ENCODE results near the gene NTRK1.

Gene NTRK1

GRCh38 chr1:156857532-156857931, 3.1 kb upstream of the NTRK1 start:
- DNase-seq (ENCODE audit: low spot score) = no peak

GRCh38 chr1:156858555-156858956, 2.1 kb upstream of the NTRK1 start:
- no peak for DNase-seq (ENCODE audit: low spot score)

- DNase-seq (ENCODE audit: low spot score) = no peak
These were observed 1.6 kb upstream of the NTRK1 start, which contains the start of gene INSRR for GRCh38 chr1:156858959-156859522. Gene INSRR, minus strand, starts transcription at chr1:156859117. Its CDS starts 496 bp downstream, at chr1:156858621.

GRCh38 chr1:156859523-156860112, 1.0 kb upstream of the NTRK1 start:
- peak; percentile 28 for DNase-seq (ENCODE audit: low spot score)

- DNase-seq (ENCODE audit: low spot score) = peak; percentile 53
These were observed 495 bp upstream of the NTRK1 start for GRCh38 chr1:156860113-156860627.

- DNase-seq (ENCODE audit: low spot score) = no peak
These were observed 1.9 kb downstream of the NTRK1 start for GRCh38 chr1:156862584-156862983.

- no peak for DNase-seq (ENCODE audit: low spot score)
These were observed 2.4 kb downstream of the NTRK1 start for GRCh38 chr1:156862997-156863599.

- DNase-seq (ENCODE audit: low spot score) = no peak
These were observed 3.0 kb downstream of the NTRK1 start for GRCh38 chr1:156863631-156864030.

- no peak for DNase-seq (ENCODE audit: low spot score)
These were observed 4.1 kb downstream of the NTRK1 start for GRCh38 chr1:156864796-156865195.

GRCh38 chr1:156865258-156865657, 4.6 kb downstream of the NTRK1 start:
- no peak for DNase-seq (ENCODE audit: low spot score)

- DNase-seq (ENCODE audit: low spot score) = no peak
These were observed 5.2 kb downstream of the NTRK1 start for GRCh38 chr1:156865865-156866248.

- DNase-seq (ENCODE audit: low spot score) = no peak
These were observed 5.7 kb downstream of the NTRK1 start for GRCh38 chr1:156866249-156866909.

- no peak for DNase-seq (ENCODE audit: low spot score)
These were observed 7.7 kb downstream of the NTRK1 start for GRCh38 chr1:156868341-156868740.

GRCh38 chr1:156869455-156869854, 8.8 kb downstream of the NTRK1 start:
- DNase-seq (ENCODE audit: low spot score) = no peak

- no peak for DNase-seq (ENCODE audit: low spot score)
These were observed 13.0 kb downstream of the NTRK1 start for GRCh38 chr1:156873659-156874058.

GRCh38 chr1:156874142-156874541, 13.5 kb downstream of the NTRK1 start:
- DNase-seq (ENCODE audit: low spot score) = no peak

GRCh38 chr1:156874572-156875340, 14.1 kb downstream of the NTRK1 start:
- no peak for DNase-seq (ENCODE audit: low spot score)

GRCh38 chr1:156875341-156875615, 14.6 kb downstream of the NTRK1 start:
- no peak for DNase-seq (ENCODE audit: low spot score)

GRCh38 chr1:156876281-156876680, 15.6 kb downstream of the NTRK1 start:
- no peak for DNase-seq (ENCODE audit: low spot score)

- no peak for DNase-seq (ENCODE audit: low spot score)
These were observed 16.9 kb downstream of the NTRK1 start for GRCh38 chr1:156877433-156878170.

- DNase-seq (ENCODE audit: low spot score) = no peak
These were observed 19.2 kb downstream of the NTRK1 start for GRCh38 chr1:156879876-156880275.

- no peak for DNase-seq (ENCODE audit: low spot score)
These were observed 19.8 kb downstream of the NTRK1 start for GRCh38 chr1:156880473-156880872.

Measured in kidney capillary endothelial cell (primary cell).